OCI-LY3 (cell line): ENCODE measurements around the gene TACR3.
"Not testable (repeated sequence)": the region's sequence is repeated elsewhere in the genome, so short reads cannot be mapped to it uniquely, and the experiment has no call there.

Experiments
- CTCF ChIP-seq: fragments of 200-600, 300-600 bp; sonication (generic); IDR thresholded peaks from 2 replicates; pipeline ENCODE4 v1.5.1; 2014; ENCODE audit warnings: antibody characterized with exemption, low read length, low read depth
- EZH2phosphoT487 ChIP-seq: fragments of 200-600 bp; shearing (Covaris generic); IDR thresholded peaks from 2 replicates; pipeline ENCODE4 v1.6.1; 2018; ENCODE audit warnings: antibody characterized with exemption, mixed run types, low read depth

GRCh38 chr4:103559178-103559577 is 160.6 kb downstream of the TACR3 start:
- not testable (repeated sequence) for TF ChIP-seq CTCF, EZH2phosphoT487
